Hematopoietic multipotent progenitor cell treated with erythropoietin and hydrocortisone succinate and interleukin-3 and kit ligand, for 17 days (in vitro differentiated cells): ENCODE data around the gene NLRP6.
"Not testable (repeated sequence)": the region's sequence is repeated elsewhere in the genome, so short reads cannot be mapped to it uniquely, and the experiment has no call there.

Experiments used
- DNase-seq: peaks from one replicate; pipeline ENCODE4 v3.0.0-alpha.2; 2015; ENCODE audit warnings: low spot score

NLRP6 gene

GRCh38 chr11:308740-309665, 30.8 kb downstream of the NLRP6 start:
- DNase-seq, result not testable (repeated sequence)

- not testable (repeated sequence) for DNase-seq
These were observed 31.9 kb downstream of the NLRP6 start for GRCh38 chr11:309979-310572.

GRCh38 chr11:311013-311748, 33.0 kb downstream of the NLRP6 start:
- not testable (repeated sequence) for DNase-seq

- DNase-seq, result no peak
These were observed 34.0 kb downstream of the NLRP6 start for GRCh38 chr11:312092-312816.

- DNase-seq, result no peak
These were observed 35.1 kb downstream of the NLRP6 start for GRCh38 chr11:313304-313786.

- no peak for DNase-seq
These were observed 35.8 kb downstream of the NLRP6 start, which contains the start of gene IFITM1 for GRCh38 chr11:313787-314553. TSS of gene IFITM1 (plus strand) at chr11:314040. CDS start at chr11:314171, 131 bp downstream.

GRCh38 chr11:314554-314875, 36.3 kb downstream of the NLRP6 start:
- not testable (repeated sequence) for DNase-seq

- no peak for DNase-seq
These were observed 36.9 kb downstream of the NLRP6 start for GRCh38 chr11:315051-315481.

GRCh38 chr11:315516-315994, 37.3 kb downstream of the NLRP6 start:
- DNase-seq, result no peak

GRCh38 chr11:316031-316701, 38.0 kb downstream of the NLRP6 start:
- no peak for DNase-seq

GRCh38 chr11:316891-317301, 38.7 kb downstream of the NLRP6 start:
- no peak for DNase-seq

GRCh38 chr11:317668-318404, 39.6 kb downstream of the NLRP6 start:
- not testable (repeated sequence) for DNase-seq

GRCh38 chr11:318405-319120, 40.4 kb downstream of the NLRP6 start:
- DNase-seq, result not testable (repeated sequence)

- not testable (repeated sequence) for DNase-seq
These were observed 41.1 kb downstream of the NLRP6 start for GRCh38 chr11:319121-319887.

- not testable (repeated sequence) for DNase-seq
These were observed 41.7 kb downstream of the NLRP6 start for GRCh38 chr11:319888-320273.

GRCh38 chr11:324156-324555, 45.9 kb downstream of the NLRP6 start:
- no peak for DNase-seq

- not testable (repeated sequence) for DNase-seq
These were observed 46.6 kb downstream of the NLRP6 start for GRCh38 chr11:324593-325517.
